ENCODE data around the gene PDC.

The PDC gene

DNA sequence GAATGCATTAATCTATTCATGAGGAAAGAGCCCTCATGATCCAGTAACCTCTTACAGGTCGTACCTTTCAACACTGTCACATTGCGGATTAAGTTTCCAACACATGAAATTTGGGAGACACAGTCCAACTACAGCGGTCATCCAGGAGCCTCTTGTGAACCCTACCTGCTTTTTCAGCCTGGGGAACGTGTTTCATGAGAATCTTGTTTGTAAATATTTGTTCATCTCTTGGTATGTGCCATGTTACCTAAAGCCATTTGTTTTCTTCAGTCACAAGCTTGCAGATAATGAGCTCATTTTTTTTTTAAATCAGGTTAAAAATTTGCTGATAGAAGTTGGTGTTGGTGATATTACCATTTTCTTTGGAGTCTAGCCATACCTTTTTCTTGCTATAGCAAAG lies 37.2 kb upstream of the PDC start:
- Histone ChIP-seq H3K9me3 (no peaks in the 10 kb centered on the region), H3K4me3 (ENCODE audit: low read depth, low read length) (no peak overlapping the region), H3K36me3 (no peaks in the 10 kb centered on the region), H3K4me1 (no peaks in the 10 kb centered on the region), H3K27me3 (no peaks in the 10 kb centered on the region)
- TF ChIP-seq, protein P1, sequence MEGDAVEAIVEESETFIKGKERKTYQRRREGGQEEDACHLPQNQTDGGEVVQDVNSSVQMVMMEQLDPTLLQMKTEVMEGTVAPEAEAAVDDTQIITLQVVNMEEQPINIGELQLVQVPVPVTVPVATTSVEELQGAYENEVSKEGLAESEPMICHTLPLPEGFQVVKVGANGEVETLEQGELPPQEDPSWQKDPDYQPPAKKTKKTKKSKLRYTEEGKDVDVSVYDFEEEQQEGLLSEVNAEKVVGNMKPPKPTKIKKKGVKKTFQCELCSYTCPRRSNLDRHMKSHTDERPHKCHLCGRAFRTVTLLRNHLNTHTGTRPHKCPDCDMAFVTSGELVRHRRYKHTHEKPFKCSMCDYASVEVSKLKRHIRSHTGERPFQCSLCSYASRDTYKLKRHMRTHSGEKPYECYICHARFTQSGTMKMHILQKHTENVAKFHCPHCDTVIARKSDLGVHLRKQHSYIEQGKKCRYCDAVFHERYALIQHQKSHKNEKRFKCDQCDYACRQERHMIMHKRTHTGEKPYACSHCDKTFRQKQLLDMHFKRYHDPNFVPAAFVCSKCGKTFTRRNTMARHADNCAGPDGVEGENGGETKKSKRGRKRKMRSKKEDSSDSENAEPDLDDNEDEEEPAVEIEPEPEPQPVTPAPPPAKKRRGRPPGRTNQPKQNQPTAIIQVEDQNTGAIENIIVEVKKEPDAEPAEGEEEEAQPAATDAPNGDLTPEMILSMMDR (IDR thresholded peaks at IDR 0.05; ENCODE audit: low read depth, low read length): no peak
- DNase-seq: no peak

DNA sequence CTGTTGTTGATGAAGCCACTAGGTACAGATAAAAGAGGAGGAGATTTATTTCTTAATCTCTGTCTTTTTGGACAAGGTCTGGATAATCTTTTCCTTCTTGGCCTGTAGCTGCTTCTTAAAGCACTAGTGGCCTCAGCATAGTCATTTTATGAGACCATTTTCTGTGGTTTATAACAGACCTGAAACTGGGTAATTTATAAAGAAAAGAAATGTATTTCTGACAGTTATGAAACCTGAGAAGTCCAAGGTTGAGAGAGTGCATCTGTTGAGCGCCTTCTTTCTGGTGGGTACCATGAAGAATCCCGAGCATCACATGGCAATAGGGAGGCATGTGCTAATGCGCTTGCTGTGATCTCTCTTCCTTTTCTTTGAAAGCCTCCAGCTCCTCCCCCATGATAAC lies 36.7 kb upstream of the PDC start:
- no peak for DNase-seq
- H3K4me1 ChIP-seq: no peaks in the 10 kb centered on the region
- TF ChIP-seq, protein P1 (IDR thresholded peaks at IDR 0.05; ENCODE audit: low read depth, low read length): no peak

DNA sequence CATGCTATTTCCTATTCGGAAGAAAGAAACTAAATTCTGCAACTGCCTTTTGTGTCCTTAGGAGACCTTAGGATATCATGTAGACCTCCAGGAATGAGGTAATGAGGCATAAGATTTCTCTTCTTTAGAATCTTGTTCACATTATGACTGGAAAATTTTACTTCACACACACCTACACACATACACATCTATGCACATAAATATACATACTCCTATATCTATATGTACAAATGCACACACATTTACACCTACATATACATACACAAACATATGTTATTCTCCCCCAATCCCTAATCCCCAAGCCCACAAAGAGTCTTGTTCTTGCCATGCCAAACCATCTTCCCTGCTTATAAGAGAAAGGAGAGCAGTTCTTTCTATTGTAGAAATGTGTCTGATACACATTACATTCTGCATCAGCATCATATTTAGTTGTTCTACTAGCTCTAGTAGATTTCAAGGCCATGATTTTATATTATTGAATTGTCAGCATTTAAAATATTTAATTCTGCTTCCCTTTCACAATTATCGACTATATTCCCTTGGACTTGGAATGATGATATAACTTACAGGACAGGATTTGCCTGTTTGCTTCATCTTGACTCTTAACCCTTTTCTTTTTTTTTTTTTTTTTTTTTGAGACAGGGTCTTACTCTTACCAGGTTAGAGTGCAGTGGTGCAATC lies 35.4 kb upstream of the PDC start:
- H3K4me1 ChIP-seq: no peaks in the 10 kb centered on the region
- TF ChIP-seq, protein P1 (IDR thresholded peaks at IDR 0.05; ENCODE audit: low read depth, low read length): no peak

More for the DNA sequence above, 36.7 kb upstream of the PDC start:
- H3K9me3 ChIP-seq: no peaks in the 10 kb centered on the region
- no peak overlapping the region for H3K4me3 ChIP-seq (ENCODE audit: low read depth, low read length)
- H3K27me3 ChIP-seq: no peaks in the 10 kb centered on the region
- H3K36me3 ChIP-seq: no peaks in the 10 kb centered on the region

DNA sequence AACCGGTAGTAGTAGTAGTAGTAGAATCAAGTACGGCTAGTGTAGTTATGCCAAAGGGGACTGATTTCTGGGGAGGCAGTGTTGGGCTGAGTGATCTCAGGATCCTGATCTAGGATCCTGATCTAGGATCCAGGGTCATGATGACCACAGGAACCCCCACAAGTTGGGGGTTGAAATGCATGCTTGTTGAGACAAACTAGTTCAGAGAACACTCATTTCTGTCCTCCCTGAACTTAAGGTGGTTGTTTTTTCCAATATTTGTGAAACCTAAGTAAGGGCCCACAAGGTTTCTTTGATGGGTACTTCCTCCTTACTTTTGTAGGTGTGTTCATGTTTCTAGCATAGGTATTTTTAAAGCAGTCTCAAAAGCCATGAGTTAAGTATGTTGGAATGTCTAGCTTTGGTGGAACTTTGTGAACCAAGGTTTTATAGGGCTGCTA lies 33.9 kb upstream of the PDC start:
- no peak for DNase-seq
- H3K27me3 ChIP-seq: no peaks in the 10 kb centered on the region

More for the DNA sequence above, 35.4 kb upstream of the PDC start:
- no peaks in the 10 kb centered on the region for H3K27me3 ChIP-seq
- no peak overlapping the region for H3K4me3 ChIP-seq (ENCODE audit: low read depth, low read length)
- H3K9me3 ChIP-seq: no peaks in the 10 kb centered on the region
- no peak for DNase-seq
- no peaks in the 10 kb centered on the region for H3K36me3 ChIP-seq

DNA sequence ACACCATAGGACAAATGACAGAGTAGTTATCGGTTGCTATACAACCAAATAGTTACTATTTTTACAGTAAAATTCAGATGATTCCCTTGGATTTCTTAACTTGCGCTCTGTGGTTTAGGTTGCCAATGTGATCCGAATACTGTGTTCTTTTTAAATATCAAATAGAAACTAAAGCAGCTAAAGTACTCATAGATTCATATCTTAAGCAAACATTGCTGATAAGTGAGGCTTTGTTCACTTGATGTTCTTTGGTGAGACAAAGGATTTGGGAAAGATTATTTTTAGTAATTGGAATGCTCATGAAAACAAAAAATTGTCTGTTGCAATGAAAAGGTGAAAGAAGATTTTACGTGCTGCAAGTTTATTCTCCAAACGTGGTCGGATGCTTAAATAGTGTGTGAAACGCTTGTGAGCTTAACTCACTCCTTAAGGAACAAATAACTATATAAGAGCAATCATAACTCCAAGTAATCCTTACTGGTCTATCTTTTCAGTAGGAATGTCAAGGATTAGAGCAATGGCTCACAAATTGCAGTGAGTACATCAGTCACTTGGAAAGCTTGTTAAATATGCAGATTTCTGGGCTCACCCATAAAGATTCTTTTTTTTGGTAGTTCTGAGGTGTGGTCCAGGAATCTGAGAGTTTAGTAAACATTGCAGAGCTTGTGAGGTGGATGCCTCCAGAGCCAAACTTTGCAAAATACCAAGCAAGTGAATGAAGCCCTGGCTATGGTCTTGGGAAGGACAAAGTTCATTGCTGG lies 31.8 kb upstream of the PDC start:
- no peak overlapping the region for H3K4me3 ChIP-seq (ENCODE audit: low read depth, low read length)
- TF ChIP-seq, protein P1 (IDR thresholded peaks at IDR 0.05; ENCODE audit: low read depth, low read length): no peak
- no peaks in the 10 kb centered on the region for H3K4me1 ChIP-seq
- no peaks in the 10 kb centered on the region for H3K36me3 ChIP-seq
- H3K27me3 ChIP-seq: no peaks in the 10 kb centered on the region
- H3K9me3 ChIP-seq: no peaks in the 10 kb centered on the region
- DNase-seq: no peak

More for the DNA sequence above, 33.9 kb upstream of the PDC start:
- no peaks in the 10 kb centered on the region for H3K36me3 ChIP-seq
- TF ChIP-seq, protein P1 (IDR thresholded peaks at IDR 0.05; ENCODE audit: low read depth, low read length): no peak
- no peak overlapping the region for H3K4me3 ChIP-seq (ENCODE audit: low read depth, low read length)
- no peaks in the 10 kb centered on the region for H3K9me3 ChIP-seq
- no peaks in the 10 kb centered on the region for H3K4me1 ChIP-seq

DNA sequence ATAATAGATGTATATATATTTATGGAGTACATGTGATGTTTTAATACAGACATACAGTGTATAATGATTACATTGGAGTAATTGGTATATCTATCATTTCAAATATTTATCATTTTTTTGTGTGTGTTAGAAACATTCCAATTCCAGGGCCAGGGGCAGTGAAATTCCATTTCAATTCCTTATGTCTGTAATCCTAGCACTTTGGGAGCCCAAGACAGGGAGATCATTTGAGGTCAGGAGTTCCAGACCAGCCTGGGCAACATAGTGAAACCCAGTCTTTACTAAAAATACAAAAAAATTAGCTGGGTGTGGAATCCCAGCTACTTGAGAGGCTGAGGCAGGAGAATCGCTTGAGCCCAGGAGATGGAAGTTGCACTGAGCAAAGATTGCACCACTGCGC lies 30.4 kb upstream of the PDC start:
- no peaks in the 10 kb centered on the region for H3K9me3 ChIP-seq
- no peaks in the 10 kb centered on the region for H3K4me1 ChIP-seq
- H3K36me3 ChIP-seq: no peaks in the 10 kb centered on the region
- no peak overlapping the region for H3K4me3 ChIP-seq (ENCODE audit: low read depth, low read length)
- TF ChIP-seq, protein P1 (IDR thresholded peaks at IDR 0.05; ENCODE audit: low read depth, low read length): no peak
- no peak for DNase-seq
- no peaks in the 10 kb centered on the region for H3K27me3 ChIP-seq
